Karpas-422 (cell line): ENCODE results near the gene ZDHHC21. TPM values are rescaled to one million over a fixed set of nuclear protein-coding genes. Genes with fewer than 3 reads are reported as not detected.
"Not testable (repeated sequence)": the region's sequence is repeated elsewhere in the genome, so short reads cannot be mapped to it uniquely, and the experiment has no call there.

ENCODE experiments used
- DNase-seq: peaks from one replicate; pipeline ENCODE4 v3.0.0-alpha.2; 2015
- H2AFZ ChIP-seq: fragments of 200-600 bp; sonication (generic); 2 replicates; pipeline ENCODE4 v1.6.1; 2014; ENCODE audit warnings: antibody characterized with exemption, low read length, mixed read lengths
- H3K27ac ChIP-seq: fragments of 200-600 bp; sonication (generic); 2 replicates; pipeline ENCODE4 v1.5.1; 2014; ENCODE audit warnings: mild to moderate bottlenecking, low read length, moderate library complexity
- H3K27me3 ChIP-seq: fragments of 200-600 bp; sonication (generic); 2 replicates; pipeline ENCODE4 v1.6.1; 2014; ENCODE audit warnings: low read length, mixed read lengths
- H3K36me3 ChIP-seq: fragments of 200-600 bp; sonication (generic); 2 replicates; pipeline ENCODE4 v1.6.1; 2014; ENCODE audit warnings: low read length, mixed read lengths; ENCODE audit not compliant: insufficient read depth
- H3K4me1 ChIP-seq: fragments of 200-600 bp; sonication (generic); 2 replicates; pipeline ENCODE4 v1.6.1; 2014; ENCODE audit warnings: mild to moderate bottlenecking, low read length, mixed read lengths
- H3K4me2 ChIP-seq: fragments of 200-600 bp; sonication (generic); 2 replicates; pipeline ENCODE4 v1.6.1; 2014; ENCODE audit warnings: low read length, low read depth, mild to moderate bottlenecking; ENCODE audit not compliant: poor library complexity, severe bottlenecking
- H3K4me3 ChIP-seq: fragments of 200-600 bp; sonication (generic); 2 replicates; pipeline ENCODE4 v1.5.1; 2014; ENCODE audit warnings: mild to moderate bottlenecking, antibody characterized with exemption, low read length, mixed read lengths
- H3K79me2 ChIP-seq: fragments of 200-600 bp; sonication (generic); 2 replicates; pipeline ENCODE4 v1.6.1; 2014; ENCODE audit warnings: mild to moderate bottlenecking, low read length, mixed read lengths
- H3K9ac ChIP-seq: fragments of 200-600 bp; sonication (generic); 2 replicates; pipeline ENCODE4 v1.6.0; 2014; ENCODE audit warnings: low read length
- H3K9me2 ChIP-seq: fragments of 200-600 bp; sonication (generic), shearing (Covaris generic); replicated peaks from 2 replicates; pipeline ENCODE4 v1.6.0; 2014; ENCODE audit warnings: mild to moderate bottlenecking, low read length, moderate library complexity; ENCODE audit not compliant: insufficient read depth
- H3K9me3 ChIP-seq: fragments of 300-700, 200-600 bp; sonication (generic); 2 replicates; pipeline ENCODE4 v1.6.1; 2014; ENCODE audit warnings: low read length, mixed read lengths
- H4K20me1 ChIP-seq: fragments of 200-600 bp; sonication (generic); 2 replicates; pipeline ENCODE4 v1.6.1; 2014; ENCODE audit warnings: mild to moderate bottlenecking, antibody characterized with exemption, low read length, low read depth; ENCODE audit not compliant: insufficient read depth
- total RNA-seq: library from RNA; depleted of rRNA; stranded (reverse); fragments of >200 nt; shearing (Covaris generic); gene quantifications from 2 replicates; pipeline ENCODE4 v1.2.3, GENCODE V29; 2014; ENCODE audit warnings: low replicate concordance

Gene ZDHHC21
- total RNA-seq, 1 experiment from 2014 or later: 84.6 TPM

DNA sequence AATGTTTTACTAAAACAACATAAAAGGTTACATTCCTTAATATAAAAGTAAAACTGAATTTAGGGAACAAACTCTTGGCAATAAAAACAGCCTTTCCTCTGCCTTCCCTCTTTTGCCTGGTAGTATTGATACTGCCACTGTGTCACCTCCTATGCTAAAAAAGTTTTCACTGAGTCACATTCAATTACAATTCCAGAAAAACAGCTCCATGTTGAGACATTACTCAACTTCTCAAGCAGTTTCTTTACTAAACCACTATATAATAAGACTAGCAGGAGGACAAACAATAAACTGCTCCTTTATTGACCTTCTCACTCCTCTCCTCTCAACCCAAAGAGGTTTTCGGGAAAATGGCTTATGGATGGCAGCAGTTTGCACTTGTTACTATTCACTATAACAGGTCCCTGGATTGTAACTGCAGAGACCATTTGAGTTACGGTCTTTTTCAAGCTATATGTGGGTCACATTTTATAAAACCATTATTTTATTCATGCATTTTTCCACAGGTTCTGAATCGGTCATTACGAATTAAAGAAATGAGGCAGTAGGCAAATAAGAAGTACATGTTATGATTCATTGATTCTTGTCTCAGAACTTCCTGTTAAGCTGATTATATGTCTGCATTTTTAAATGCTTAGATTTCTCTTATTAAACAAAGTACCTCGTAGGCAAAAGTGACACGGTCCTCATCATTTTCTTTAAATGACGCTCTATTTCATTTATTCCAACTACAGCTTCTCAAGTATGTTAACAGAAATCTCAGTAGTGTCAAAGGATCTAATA is 2.1 kb downstream of the ZDHHC21 start:
- DNase-seq: peak; percentile 79
- Histone ChIP-seq H3K79me2 (peaks cover 70% of the 10 kb centered on the region), H4K20me1 (peaks cover 3% of the 10 kb centered on the region; the same call in 1 of the 2 replicates), H3K36me3 (peaks cover 39% of the 10 kb centered on the region), H3K27me3 (no peaks in the 10 kb centered on the region), H3K9me2 (no peaks in the 10 kb centered on the region), H3K4me2 (peak overlapping the region; percentile 91), H3K4me1 (peaks cover 57% of the 10 kb centered on the region), H3K9me3 (no peaks in the 10 kb centered on the region; the same call in 1 of the 2 replicates), H3K4me3 (peak overlapping the region; percentile 93), H3K9ac (peak overlapping the region; percentile 89), H2AFZ (no peak overlapping the region), H3K27ac (peak overlapping the region; percentile 94)

DNA sequence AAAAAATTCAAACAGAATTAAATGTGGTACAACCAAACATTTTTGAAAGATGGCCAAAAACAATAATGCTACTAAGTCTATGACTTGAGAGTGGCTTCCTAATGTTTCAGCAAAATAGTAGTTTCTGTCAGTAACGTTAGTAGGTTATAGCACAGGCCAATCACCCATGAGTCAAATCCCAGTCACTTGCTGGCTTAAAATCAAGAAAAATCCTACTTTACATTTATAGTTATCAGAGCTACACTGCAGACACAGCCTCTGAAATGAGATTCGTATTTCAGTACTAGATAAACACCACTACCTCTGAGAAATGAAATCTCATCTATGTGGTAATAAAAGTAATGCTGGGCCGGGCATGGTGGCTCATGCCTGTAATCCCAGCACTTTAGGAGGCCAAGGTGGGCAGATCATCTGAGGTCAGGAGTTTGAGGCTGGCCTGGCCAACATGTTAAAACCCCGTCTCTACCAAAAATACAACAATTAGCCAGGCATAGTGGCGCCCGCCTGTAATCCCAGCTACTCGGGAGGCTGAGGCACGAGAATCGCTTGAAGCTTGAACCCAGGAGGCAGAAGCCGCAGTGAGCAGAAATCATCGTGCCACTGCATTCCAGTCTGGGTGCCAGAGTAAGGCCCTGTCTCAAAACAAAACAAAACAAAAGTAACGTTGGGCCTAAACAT is 6.1 kb downstream of the ZDHHC21 start:
- H3K9me3 ChIP-seq: no peaks in the 10 kb centered on the region; the same call in 1 of the 2 replicates
- peak overlapping the region; percentile 91 for H3K4me2 ChIP-seq
- no peaks in the 10 kb centered on the region for H3K27me3 ChIP-seq
- peaks cover 40% of the 10 kb centered on the region for H3K36me3 ChIP-seq
- H3K9me2 ChIP-seq: no peaks in the 10 kb centered on the region
- no peaks in the 10 kb centered on the region for H4K20me1 ChIP-seq
- H3K27ac ChIP-seq: peak overlapping the region; percentile 94
- peaks cover 78% of the 10 kb centered on the region for H3K79me2 ChIP-seq
- no peak for DNase-seq
- no peak overlapping the region for H2AFZ ChIP-seq
- no peak overlapping the region for H3K4me3 ChIP-seq
- peaks cover 48% of the 10 kb centered on the region for H3K4me1 ChIP-seq
- H3K9ac ChIP-seq: no peak overlapping the region

DNA sequence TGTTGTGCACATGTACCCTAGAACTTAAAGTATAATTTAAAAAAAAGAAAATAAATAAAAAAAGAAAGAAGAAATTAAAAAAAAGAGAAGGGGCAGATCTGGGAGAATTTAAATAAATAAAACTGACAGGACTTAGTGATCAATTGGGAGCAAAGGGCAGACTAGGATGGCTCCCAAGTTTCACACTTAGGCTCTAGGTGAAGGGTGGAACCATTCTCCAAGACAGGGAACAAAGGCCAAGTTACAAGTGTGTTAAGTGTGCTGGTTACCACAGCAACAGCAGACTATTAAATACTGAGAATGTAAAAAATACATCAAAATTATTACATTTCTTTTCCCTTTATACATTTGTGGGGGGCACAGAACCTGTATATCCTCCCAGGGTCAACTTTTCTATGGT is 7.1 kb downstream of the ZDHHC21 start:
- H3K4me2 ChIP-seq: no peak overlapping the region
- no peaks in the 10 kb centered on the region; the same call in 1 of the 2 replicates for H3K9me3 ChIP-seq
- H3K79me2 ChIP-seq: peaks cover 75% of the 10 kb centered on the region
- H3K4me1 ChIP-seq: peaks cover 43% of the 10 kb centered on the region
- H2AFZ ChIP-seq: no peak overlapping the region
- no peak overlapping the region for H3K27ac ChIP-seq
- no peaks in the 10 kb centered on the region for H3K9me2 ChIP-seq
- no peaks in the 10 kb centered on the region for H3K27me3 ChIP-seq
- H4K20me1 ChIP-seq: no peaks in the 10 kb centered on the region
- no peak overlapping the region for H3K9ac ChIP-seq
- H3K4me3 ChIP-seq: no peak overlapping the region
- H3K36me3 ChIP-seq: peaks cover 40% of the 10 kb centered on the region
- no peak for DNase-seq

DNA sequence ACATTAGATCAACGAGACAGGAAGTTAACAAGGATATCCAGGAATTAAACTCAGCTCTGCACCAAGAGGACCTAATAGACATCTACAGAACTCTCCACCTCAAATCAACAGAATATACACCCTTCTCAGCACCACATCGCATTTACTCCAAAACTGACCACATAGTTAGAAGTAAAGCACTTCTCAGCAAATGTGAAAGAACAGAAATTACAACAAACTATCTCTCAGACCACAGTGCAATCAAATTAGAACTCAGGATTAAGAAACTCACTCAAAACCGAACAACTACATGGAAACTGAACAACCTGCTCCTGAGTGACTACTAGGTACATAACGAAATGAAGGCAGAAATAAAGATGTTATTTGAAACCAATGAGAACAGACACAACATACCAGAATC is 10.6 kb downstream of the ZDHHC21 start:
- not testable (repeated sequence) for H3K9ac ChIP-seq, H3K4me2 ChIP-seq, H2AFZ ChIP-seq, H3K27ac ChIP-seq, H3K9me3 ChIP-seq, H3K4me3 ChIP-seq, H4K20me1 ChIP-seq, H3K27me3 ChIP-seq, H3K9me2 ChIP-seq, DNase-seq
- peaks cover 40% of the 10 kb centered on the region for H3K36me3 ChIP-seq
- peaks cover 19% of the 10 kb centered on the region for H3K4me1 ChIP-seq
- peaks cover 77% of the 10 kb centered on the region for H3K79me2 ChIP-seq

DNA sequence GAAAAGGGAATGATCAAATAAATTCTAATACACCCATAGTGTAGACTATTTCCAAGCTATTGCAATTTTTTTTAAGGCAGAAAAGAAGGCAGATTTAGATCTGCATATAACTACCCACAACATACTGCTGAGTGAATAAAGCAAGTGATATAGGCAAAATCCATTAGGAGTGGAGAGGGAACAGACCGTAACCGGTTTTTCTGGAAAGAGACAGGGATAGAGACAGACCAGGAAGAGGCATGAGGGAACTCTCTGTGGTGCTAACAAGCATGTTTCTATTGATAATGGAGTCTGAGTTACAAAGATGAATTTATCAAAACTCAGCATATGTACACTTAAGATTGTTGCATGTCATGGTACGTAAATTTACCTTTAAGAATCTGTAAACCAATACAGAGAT is 14.5 kb downstream of the ZDHHC21 start:
- H3K4me2 ChIP-seq: no peak overlapping the region
- H3K4me1 ChIP-seq: peaks cover 15% of the 10 kb centered on the region
- H3K27me3 ChIP-seq: no peaks in the 10 kb centered on the region
- DNase-seq: no peak
- H3K9me2 ChIP-seq: no peaks in the 10 kb centered on the region
- H3K4me3 ChIP-seq: no peak overlapping the region
- H3K36me3 ChIP-seq: peaks cover 57% of the 10 kb centered on the region
- H3K9me3 ChIP-seq: no peaks in the 10 kb centered on the region
- no peak overlapping the region for H2AFZ ChIP-seq
- H4K20me1 ChIP-seq: no peaks in the 10 kb centered on the region
- peaks cover 90% of the 10 kb centered on the region for H3K79me2 ChIP-seq
- no peak overlapping the region for H3K9ac ChIP-seq
- H3K27ac ChIP-seq: no peak overlapping the region

DNA sequence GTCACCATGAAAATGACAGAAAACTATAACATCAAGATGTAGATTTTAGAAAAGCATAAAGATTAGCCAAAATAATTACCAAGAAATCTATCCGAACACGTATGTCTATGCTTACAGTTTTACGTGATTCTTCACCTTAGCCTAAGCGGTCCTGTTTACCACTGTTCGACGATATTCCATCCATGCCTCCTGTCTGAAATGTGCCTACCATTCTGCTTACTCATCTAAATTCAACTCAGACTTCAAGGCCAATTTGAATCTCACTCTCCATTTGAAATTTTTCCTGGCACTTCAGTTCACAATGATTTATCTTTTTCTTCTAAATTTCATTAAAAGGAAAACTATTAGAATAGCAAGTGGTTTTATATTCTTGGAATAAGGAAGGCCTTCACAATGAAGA is 15.4 kb downstream of the ZDHHC21 start:
- no peak for DNase-seq
- H3K79me2 ChIP-seq: peaks cover 95% of the 10 kb centered on the region
- peaks cover 64% of the 10 kb centered on the region for H3K36me3 ChIP-seq

DNA sequence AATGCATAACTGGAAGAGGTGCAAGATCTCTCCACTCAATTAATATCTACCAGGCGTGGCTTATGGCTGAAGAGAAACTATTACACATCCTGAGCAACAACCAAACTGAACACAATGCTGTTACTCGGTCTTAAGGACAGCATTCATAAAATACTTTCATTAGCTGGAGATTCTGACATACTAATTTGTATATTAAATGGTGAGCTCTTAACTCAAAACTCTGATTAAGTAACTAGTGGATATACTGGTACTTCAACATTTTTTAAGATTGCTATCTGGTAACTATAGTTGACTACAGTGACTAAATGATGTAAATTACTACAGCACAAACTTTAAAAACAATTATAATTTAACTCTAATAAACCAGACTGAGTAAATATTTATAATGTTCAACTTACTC is 15.8 kb downstream of the ZDHHC21 start:
- peaks cover 67% of the 10 kb centered on the region for H3K36me3 ChIP-seq
- no peaks in the 10 kb centered on the region for H4K20me1 ChIP-seq
- no peaks in the 10 kb centered on the region for H3K9me3 ChIP-seq
- no peak overlapping the region for H3K9ac ChIP-seq
- no peaks in the 10 kb centered on the region for H3K27me3 ChIP-seq
- H3K9me2 ChIP-seq: no peaks in the 10 kb centered on the region
- H3K4me1 ChIP-seq: peaks cover 15% of the 10 kb centered on the region
- H3K79me2 ChIP-seq: peaks cover 93% of the 10 kb centered on the region
- H3K4me3 ChIP-seq: no peak overlapping the region
- H3K27ac ChIP-seq: no peak overlapping the region
- H3K4me2 ChIP-seq: no peak overlapping the region
- no peak overlapping the region for H2AFZ ChIP-seq
- DNase-seq: no peak

More for the DNA sequence above, 15.4 kb downstream of the ZDHHC21 start:
- peaks cover 15% of the 10 kb centered on the region for H3K4me1 ChIP-seq
- H3K4me2 ChIP-seq: no peak overlapping the region
- H3K4me3 ChIP-seq: no peak overlapping the region
- H3K27ac ChIP-seq: no peak overlapping the region
- H3K9me3 ChIP-seq: no peaks in the 10 kb centered on the region
- no peaks in the 10 kb centered on the region for H3K9me2 ChIP-seq
- H2AFZ ChIP-seq: no peak overlapping the region
- no peaks in the 10 kb centered on the region for H3K27me3 ChIP-seq
- H4K20me1 ChIP-seq: no peaks in the 10 kb centered on the region
- no peak overlapping the region for H3K9ac ChIP-seq

DNA sequence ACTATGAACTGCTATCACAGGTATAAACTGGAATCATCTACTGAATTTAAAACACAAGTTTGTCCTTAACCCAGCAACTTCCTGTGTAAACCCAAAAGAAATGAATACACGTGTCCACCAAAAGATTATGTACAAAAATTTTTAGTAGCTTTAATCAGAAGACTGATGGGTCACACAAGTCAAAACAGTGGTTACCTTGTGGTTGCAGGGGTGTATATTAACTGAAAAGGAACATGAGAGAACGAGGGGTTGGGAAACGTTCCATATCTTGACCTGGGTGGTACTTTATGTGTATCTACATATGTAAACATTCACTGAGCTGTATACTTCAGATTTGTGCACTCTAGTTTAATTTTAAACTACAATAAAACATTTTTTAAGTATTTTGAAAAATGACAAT is 18.6 kb downstream of the ZDHHC21 start:
- no peak for DNase-seq
- Histone ChIP-seq H2AFZ (no peak overlapping the region), H3K27me3 (no peaks in the 10 kb centered on the region), H3K36me3 (peaks cover 83% of the 10 kb centered on the region), H3K9me2 (no peaks in the 10 kb centered on the region), H3K4me2 (no peak overlapping the region), H3K4me3 (no peak overlapping the region), H3K4me1 (no peaks in the 10 kb centered on the region), H3K79me2 (peaks cover 93% of the 10 kb centered on the region), H3K9ac (no peak overlapping the region), H3K9me3 (no peaks in the 10 kb centered on the region; the same call in 1 of the 2 replicates), H4K20me1 (no peaks in the 10 kb centered on the region), H3K27ac (no peak overlapping the region)
